NCI-H1105 treated with DMSO at 0.1 percent for 48 hours (cell line): ENCODE measurements around the gene MB21D2.

Source experiments
- DNase-seq: peaks from one replicate; lab custom pipeline; 2025; lab: John Stamatoyannopoulos, UW

MB21D2 gene

DNA sequence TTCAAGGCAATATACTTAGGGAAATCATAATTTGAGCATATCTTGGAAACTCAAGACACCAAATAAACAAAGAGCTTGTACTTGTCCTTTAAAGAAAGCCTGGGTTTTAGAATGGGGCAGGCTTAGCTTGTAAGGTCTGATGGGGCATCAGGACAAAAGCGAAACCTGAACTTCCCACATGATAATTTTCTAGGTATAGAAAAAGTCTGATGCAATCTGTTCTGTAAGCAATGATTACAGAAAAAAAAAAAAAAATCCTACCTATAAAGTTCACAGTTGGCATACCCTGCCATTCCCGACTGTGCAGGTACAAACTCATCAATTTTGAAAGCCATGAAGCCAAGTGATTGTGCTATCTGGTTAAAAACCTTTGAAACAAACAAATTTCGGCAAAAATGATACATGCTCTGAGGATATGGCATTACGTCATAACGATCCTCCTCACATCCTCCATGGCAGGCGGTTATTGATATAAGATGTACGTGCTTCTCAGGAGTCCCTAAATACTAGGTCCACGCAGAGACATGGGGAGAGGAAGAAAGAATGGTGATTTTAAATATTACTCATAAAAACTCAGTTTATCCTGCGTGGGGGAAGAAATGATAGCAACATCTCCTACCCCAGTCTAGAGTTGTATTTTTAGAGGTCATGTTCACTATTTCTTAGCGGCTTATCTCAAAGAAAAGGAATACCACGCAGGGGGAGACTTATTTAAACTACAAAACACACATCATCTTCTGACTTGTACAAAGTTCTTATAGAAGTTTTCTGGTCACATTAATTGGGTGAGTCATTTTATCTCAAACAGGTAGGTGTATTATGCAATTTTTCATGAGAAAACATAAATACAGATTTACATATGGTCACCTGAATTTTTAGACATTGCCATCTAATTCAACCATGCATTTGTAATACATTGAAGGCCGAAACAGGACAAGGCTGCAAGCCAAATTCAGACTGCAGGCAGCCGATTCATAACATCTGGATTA, 27.0 kb downstream of the MB21D2 start:
- DNase-seq = no peak

DNA sequence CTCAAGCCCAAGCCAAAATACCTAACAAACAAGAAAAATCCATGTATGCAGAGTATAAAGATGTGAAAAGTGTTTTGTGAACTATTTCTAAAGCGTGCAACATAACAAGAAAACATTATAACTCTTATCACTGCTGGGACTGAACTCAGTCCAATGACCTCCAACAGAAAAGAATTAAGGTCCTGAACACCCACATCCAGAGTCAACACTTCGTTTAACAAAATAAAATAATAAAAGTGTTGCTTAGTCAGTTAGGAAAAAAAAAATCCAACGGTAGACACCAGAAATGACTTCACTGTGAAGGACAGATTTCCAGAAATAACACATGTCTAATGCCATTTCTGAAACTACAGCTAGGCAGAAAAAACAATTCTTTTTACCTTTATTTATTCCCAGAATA, 28.0 kb downstream of the MB21D2 start:
- no peak for DNase-seq

GRCh38 chr3:192888190-192888589, 29.5 kb downstream of the MB21D2 start:
- no peak for DNase-seq

- no peak for DNase-seq
Observed at GRCh38 chr3:192887701-192888100, 30.0 kb downstream of the MB21D2 start.

- no peak for DNase-seq
Observed at GRCh38 chr3:192887047-192887446, 30.6 kb downstream of the MB21D2 start.

DNA sequence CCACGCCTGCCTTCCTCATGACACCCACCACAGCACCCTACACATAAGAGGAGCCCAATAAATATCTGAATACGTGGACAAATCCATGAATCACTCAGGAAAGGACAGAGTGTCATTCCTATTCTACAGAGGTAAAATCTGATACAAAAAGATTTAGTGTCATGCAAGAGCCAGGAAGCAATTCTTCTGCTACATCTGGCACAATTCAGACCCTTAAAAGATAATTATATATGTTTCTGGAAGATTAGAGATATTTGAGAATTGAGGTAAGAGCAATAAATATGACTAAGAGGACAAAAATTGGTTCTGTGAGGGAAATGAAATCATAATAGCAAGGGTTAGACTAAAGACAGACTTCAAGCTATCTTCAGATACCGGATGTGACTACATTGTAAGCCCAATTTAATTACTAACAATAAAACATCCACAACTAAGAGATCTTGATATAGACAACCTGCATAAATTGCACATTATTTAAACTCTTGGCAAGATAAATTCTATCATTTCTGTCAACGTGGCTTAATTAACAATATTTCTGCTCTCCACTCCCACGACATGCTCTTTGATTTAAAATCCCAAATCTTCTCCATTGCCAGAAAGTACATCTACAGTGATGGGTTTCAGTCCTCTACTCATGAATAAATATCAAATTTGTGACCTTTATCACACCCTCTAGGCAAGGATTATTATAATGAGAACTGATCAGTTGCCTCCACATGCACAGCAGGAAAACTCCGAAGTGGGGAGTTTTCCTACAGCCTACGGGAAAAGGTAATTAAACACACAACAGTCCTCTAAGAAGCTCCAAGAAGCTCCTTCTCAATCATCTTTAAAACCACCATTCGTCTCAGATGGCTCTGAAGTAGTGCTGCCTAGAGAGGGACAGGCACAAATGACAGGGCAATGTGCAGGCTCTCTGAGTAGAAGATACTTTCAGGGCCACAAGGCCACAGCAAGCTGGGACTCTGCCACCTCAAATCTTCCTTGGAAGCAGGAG, 32.6 kb downstream of the MB21D2 start:
- DNase-seq = no peak

DNA sequence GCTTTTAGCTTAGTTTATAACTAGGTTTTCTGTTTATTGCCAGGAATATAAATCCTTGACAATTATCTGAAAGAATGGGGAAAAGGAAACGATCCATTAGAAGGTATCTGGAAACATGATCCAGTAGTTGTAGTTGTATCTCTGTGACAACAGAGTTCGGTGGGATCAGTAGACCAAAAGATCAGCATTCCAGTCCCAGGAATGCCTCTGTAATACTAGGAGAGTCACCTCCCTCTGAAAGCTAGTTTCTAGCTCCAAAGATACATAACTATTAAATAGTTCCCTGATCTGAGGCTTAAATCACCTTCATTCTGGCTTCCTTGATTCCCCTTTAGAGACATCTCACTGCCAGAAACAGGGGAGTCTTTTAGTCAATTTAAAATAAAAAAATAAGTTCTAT, 34.1 kb downstream of the MB21D2 start:
- no peak for DNase-seq

DNA sequence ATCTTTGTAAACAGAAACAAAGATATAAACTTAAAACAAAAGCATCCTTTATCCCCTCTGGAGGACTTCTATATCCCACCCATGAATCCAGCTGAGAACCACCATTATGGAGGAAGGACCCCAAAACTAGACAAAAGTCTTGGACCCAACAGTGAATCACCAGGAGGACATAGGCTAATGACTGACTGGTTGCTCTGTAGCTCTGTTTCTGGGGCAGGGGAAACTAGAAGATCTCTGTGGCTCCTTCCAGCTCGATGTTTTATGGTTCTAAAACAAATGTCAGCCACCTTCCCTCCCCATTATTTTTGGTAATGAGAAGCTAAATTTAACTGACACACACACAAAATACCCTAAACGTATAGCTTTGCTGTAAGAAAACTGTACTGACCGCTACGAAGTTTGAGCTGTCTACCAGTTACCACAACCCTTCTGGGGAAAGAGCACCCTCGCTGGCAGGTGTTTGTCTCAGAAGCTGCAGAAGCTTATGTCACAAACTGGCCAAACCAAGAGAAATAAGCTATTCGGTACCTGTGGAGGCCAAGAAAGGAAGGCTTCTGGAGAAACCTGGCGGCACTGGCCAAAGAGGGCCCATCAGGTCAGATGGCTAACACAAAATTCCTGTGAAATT, 36.4 kb downstream of the MB21D2 start:
- no peak for DNase-seq

DNA sequence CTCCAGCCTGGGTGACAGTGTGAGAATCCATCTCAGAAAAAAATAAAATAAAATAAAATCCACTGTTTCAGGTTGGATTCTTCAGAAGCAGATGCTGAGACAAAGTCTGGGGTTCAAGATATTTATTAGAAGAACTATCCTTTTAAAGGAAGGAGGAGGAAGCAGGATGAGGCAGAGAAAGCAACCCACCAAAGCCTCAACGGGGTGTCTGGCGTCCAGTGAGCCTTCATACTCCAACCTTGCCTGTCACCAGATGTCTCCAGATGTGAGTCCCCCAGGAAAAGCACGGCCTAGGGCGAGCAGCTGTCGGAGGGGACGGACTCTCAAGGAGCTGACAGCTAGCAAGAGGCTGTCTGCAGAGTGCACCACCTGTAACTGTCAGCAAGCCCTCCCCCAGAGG, 37.3 kb downstream of the MB21D2 start:
- DNase-seq = no peak

DNA sequence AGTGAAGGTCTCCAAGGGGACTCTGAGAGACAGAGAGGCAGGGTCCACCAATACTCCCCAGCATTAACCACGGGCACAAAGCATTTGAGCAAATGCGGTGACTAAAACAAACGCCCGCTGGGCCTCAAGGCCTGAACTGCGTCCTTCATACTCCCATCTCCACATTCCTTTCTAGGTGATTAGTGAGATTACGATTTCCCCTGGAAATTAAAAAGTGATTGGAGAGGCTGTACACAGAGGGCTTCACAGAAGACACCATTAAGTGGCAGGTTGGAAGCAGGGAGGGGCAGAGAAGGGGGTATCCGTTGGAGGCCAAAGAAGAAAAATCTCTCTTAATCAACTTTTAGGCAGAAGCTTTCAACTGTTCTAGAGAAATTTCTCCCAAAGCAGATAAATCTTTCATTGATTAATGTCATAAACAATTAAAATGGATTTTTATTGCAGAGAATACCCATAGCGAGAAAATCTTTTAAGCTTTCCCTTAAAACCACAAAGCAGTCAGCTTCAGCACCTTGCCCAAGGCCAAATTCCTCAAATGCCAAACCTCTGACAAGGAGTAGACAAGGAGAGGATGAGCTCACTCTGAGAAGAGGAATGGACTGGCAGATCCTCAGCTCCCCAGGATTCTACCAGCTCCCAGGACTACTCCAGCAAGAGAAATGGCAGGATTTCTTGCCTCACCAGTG, 38.2 kb downstream of the MB21D2 start:
- DNase-seq = no peak

GRCh38 chr3:192875971-192876565, 41.6 kb downstream of the MB21D2 start:
- no peak for DNase-seq

DNA sequence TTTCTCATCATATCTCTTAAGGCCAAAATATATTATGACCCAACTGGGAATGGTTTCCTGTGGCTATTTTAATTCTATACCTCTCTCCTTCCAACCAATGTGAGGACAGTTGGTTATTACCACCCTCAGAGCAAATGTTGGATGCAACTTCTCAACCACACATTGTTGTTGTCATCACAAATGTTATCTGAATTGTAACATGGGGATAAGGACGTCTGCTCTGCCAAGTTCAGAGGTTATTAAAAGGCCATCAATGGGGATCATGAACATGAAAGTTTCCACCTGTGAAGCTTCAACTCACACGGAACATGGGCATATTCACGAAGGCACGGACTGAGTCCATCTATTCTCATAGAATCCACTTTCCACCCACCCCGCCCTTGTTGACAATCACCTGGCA, 46.8 kb downstream of the MB21D2 start:
- DNase-seq = no peak

DNA sequence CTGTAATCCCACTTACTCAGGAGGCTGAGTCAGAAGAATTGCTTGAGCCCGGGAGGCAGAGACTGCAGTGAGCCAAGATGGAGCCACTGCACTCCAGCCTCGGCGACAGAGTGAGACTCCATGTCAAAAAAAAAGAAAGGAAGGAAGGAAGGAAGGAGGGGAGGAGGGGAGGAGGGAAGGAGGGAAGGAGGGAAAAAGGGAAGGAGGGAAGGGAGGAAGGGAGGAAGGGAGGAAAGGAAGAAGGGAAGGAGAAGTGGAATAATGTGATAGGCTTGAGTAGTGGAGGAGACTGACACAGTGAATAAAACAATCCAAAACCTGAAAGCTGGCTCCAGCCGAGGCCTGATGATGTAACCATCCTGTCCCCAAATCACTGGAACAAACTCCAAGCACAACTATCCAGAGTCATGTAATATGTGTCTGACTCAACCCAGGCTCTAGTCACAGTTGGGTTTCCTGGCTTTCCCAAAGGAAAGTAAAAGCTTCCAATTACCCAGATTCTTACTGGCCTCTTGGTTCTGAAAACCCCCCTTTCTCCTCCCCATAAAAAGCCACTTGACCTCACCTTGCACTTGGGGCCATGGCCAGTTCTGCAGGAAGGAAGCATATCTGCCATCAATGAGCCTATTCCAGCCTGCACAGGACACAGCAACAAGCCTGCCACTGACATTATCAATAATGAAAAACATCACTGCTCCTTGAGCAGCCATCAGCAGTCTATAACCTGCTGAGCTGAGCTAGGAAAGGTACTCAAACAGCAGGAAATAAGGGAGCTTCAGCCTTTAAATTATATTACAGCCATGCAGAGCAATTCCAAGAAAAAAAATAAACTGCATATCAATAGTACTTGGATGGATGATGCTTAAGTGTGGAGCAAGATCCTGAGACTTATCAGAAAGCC, 48.3 kb downstream of the MB21D2 start:
- DNase-seq = no peak

GRCh38 chr3:192867645-192868044, 50.0 kb downstream of the MB21D2 start:
- DNase-seq = no peak

GRCh38 chr3:192866804-192867203, 50.9 kb downstream of the MB21D2 start:
- DNase-seq = no peak

- DNase-seq = no peak
Observed at GRCh38 chr3:192864941-192865340, 52.7 kb downstream of the MB21D2 start.

DNA sequence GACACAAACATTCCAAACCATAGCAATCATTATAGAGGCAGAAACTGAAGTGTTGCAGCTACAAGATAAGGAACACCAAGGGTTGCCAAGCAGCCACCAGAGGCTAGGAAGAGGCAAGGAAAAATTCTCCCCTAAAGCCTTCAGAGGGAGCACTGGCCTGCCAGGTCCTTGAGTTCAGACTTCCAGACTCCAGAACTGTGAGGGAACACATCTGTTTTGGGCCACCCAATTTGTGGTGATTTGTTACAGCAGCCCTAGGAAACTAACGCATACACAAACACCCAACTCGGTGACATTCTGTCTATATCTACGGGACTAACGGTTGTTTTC, 54.6 kb downstream of the MB21D2 start:
- no peak for DNase-seq

DNA sequence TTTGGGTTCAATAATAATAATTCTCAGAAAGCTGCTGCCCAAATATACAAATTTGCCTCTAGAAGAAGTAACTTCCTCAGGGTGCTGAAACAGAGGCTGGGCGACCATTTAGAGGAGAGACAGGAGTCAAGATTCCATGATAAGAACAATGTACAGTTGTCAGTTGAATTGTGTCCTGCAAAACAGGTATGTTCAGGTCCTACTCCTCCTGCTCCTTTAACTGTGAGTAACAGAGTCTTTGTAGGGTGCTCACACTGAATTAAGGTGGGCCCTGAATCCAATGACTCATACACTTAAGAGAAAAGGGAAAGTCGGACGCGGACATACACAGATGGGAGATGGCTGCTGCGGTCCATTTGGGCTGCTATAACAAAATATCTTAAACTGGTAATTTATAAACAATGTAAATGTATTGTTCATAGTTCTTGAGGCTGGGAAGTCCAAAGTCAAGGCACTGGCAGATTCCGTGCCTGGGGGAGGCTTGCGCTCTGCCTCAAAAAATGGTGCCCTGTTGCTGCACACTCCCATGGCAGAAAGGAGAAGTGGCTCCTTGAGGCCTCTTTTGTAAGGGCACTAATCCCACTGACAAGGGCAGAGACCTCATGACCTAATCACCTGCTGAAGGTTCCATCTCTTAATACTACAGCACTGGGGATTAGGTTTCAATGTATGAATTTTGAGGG, 55.1 kb downstream of the MB21D2 start:
- no peak for DNase-seq

GRCh38 chr3:192861972-192862371, 55.7 kb downstream of the MB21D2 start:
- no peak for DNase-seq

- no peak for DNase-seq
Observed at GRCh38 chr3:192860454-192860853, 57.2 kb downstream of the MB21D2 start.
